ENCODE measurements around the gene UFD1.

DNA sequence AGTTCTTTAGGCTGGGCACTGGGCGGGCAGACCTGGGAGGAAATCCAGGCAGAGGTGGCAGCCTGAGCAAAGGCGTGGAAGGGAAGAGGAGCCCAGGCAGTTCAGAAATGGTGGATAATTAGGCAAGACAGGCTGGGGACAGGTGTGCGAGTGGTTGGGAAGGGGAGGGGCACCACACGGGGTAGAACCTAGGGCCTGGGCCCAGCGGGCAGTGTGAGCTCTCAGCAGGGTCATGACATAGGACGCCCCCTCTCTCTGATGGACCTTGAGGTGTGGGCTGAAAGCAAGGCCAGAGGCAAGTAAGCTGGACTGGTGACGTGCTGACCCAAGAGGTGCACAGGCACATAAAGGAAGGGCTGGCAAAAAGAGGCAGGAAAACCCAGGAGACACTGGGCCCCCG is 6.8 kb downstream of the UFD1 start:
- no peak for TF ChIP-seq EZH2 (IDR thresholded peaks at IDR 0.05; ENCODE audit: borderline replicate concordance, insufficient read depth, low read depth, low read length, poor library complexity, severe bottlenecking)
- TF ChIP-seq, protein P1, sequence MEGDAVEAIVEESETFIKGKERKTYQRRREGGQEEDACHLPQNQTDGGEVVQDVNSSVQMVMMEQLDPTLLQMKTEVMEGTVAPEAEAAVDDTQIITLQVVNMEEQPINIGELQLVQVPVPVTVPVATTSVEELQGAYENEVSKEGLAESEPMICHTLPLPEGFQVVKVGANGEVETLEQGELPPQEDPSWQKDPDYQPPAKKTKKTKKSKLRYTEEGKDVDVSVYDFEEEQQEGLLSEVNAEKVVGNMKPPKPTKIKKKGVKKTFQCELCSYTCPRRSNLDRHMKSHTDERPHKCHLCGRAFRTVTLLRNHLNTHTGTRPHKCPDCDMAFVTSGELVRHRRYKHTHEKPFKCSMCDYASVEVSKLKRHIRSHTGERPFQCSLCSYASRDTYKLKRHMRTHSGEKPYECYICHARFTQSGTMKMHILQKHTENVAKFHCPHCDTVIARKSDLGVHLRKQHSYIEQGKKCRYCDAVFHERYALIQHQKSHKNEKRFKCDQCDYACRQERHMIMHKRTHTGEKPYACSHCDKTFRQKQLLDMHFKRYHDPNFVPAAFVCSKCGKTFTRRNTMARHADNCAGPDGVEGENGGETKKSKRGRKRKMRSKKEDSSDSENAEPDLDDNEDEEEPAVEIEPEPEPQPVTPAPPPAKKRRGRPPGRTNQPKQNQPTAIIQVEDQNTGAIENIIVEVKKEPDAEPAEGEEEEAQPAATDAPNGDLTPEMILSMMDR (IDR thresholded peaks at IDR 0.05) = no peak
